Bone marrow (tissue), 2 donors: ENCODE results near the gene FCRLB.
"Not testable (repeated sequence)": the region's sequence is repeated elsewhere in the genome, so short reads cannot be mapped to it uniquely, and the experiment has no call there.

ENCODE experiments used
- DNase-seq, 2 donors: peaks; one replicate each; lab custom pipeline; 2025; lab: John Stamatoyannopoulos, UW

The FCRLB gene

DNA sequence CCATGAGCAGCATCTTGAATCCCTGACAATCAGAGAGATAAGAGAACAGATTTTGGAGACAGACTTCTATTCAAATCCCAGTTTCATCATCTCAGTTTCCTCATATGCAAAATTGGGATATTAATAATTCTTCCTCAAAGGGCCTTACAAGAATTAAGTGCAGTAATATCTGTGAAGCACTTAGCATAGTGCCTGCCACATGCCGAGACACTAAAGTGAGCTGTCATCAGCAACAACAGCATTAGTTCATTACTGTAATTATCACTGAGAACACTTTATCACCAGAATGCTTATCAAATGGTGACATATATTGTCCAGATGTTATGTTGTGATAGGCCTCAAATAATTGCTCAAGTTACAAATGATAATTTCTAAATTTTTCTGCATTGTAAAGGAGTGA lies 922 bp upstream of the FCRLB start:
- DNase-seq, result no peak

DNA sequence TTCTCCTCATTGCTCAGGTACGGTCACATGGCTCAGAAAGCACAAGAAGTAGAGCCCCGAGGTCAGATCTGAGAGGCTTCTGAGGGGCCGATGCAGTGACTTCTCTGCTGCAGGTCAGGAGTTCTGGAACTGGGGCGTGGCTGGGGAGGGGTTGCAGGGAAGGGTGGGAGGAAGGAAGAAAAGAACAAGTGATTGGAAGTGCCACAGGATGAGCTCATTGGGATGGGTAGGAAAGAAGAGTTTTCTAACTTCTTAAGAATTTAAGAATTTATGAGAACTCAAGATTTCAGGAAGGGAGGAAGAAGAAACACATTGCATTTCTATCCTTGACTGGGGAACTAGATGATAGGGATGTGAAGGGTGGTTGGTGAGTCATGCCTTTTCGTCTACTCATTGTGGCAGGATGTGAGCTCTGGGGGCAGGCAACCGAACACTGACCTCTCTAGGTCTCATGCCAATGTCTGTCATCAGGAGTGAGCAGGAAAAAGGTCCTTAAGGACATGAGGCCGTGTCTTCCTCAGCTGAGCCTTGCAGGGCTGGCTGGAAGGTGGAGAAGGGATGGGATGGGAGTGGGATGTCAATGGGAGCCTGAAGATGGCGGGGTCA lies 497 bp downstream of the FCRLB start:
- peak in 1 of 2 donors; percentile 48 for DNase-seq

DNA sequence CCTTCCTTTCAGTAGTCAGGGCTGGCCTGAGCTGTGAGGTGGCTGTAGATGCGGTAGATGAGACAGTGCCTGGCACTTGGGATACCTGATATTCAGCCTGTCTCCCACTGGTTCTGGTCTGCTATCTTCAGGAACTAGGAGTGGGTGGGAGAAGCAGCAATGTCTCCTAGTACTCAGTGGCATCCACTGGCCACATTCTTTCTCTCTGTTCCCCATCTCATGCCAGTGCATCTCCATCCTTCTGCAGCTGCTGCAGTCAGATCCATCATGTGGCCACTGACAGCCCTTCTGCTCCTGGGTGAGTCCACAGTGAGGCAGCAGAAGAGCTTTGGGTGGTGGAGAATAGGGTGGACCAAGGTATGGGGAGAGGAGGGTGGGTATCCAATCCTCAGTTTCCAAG lies 1.1 kb downstream of the FCRLB start:
- DNase-seq, result no peak

DNA sequence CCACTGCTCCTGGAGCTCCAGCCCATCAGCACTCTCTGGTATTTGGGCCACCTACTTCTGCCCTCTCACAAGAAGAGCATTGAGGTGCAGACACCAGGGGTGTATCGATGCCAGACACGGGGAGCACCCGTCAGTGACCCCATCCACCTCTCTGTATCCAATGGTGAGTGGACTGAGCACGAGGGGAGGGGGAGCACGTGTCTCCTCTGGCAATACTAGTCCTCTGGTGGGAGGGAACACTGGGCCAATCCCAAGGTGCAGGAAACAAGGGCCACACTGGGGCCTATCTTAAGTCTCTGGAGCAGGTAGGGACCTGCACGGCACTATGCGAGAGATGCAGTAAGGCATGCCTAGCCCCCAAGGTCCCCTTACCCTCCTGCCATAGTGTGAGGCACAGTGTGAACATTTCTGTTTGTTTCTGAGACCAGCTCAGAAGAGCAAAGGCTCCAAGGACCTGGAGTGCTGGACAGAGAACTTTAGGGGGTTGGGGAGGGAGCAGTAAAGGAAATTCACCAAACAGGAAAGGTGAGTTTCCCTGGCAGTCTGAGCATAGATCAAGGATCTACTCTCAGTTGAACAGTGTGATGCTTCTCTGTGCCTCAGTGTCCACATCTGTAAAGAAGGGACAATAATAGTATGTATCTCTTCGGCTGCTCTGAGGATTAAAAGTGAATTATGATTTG lies 2.3 kb downstream of the FCRLB start:
- no peak for DNase-seq

DNA sequence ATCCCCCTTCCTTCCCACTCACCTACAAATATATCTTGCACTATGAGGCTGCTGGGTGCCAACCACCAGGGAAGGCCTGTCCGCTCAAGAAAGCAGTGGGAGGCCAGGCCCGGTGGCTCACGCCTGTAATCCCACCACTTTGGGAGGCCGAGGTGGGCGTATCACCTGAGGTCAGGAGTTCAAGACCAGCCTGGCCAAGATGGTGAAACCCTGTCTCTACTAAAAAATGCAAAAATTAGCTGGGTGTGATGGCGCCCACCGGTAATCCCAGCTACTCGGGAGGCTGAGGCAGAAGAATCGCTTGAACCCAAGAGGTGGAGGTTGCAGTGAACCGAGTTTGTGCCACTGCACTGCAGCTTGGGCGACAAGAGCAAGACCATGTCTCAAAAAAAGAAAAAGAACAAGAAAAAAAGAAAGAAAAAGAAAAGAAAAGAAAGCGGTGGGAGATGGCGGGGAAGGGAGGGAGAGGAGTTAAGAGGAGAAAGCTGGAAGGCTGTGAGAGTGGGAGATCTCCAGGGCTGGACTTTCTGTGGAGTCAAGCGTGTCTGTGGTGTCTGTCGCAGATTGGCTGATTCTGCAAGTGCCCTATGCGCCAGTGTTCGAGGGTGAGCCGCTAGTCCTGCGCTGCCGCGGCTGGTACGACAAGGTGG lies 4.0 kb downstream of the FCRLB start:
- DNase-seq, result not testable (repeated sequence)

DNA sequence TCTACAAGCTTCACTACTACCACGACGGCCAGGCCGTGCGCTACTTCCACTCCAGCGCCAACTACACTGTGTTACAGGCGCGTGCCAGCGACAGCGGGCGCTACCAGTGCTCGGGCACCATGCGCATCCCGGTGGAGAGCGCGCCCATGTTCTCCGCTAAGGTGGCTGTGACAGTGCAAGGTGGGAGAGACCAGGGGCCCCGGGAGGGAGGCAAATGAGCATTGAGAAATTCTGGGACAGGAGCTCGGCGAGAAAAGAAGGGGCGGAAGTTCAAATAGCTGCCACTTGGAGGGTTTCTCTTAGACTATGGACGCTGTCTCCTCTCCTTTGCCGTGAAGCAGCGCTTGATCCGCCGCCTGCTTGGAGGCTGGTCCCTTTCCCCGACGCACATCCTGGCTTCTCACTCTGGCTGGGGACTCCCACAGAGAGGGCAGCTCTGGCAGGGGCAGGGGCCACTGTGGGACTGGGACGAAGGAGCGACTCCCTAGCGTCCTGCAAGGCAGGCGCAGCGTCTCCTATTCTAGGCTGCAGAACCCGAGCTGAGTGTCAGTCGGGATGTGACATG lies 4.6 kb downstream of the FCRLB start:
- peak in 1 of 2 donors; percentile 63 for DNase-seq

DNA sequence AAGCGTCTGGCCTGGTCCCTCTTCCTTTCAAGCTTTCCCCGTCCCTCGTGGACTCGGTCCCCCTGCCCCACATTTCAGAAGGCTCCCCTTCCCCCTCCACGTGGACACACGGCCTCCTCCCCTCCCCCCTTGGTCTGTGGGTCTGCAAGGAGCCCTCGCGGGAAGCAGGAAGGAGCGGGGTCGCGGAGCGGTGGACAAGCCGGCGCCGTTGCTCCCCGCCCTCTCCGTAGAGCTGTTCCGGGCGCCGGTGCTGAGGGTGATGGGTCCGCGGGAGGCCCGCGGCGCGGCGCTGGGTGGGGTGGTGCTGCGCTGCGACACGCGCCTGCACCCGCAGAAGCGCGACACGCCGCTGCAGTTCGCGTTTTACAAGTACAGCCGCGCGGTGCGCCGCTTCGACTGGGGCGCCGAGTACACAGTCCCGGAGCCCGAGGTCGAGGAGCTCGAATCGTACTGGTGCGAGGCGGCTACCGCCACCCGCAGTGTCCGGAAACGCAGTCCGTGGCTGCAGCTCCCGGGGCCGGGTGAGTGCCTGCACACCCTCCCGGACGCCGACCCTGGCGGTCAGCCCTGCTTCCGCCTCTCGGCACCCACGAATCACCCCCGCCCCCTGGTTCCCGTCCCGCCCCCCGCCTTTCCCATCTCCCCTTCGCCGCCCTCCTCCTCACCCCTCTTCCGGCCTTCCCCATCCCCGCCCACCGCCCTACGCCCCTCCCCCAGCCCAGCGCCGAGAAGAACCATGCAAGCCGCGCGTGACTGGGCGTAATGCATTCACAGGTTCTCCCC lies 5.3 kb downstream of the FCRLB start:
- DNase-seq, result peak in 1 of 2 donors; percentile 56

DNA sequence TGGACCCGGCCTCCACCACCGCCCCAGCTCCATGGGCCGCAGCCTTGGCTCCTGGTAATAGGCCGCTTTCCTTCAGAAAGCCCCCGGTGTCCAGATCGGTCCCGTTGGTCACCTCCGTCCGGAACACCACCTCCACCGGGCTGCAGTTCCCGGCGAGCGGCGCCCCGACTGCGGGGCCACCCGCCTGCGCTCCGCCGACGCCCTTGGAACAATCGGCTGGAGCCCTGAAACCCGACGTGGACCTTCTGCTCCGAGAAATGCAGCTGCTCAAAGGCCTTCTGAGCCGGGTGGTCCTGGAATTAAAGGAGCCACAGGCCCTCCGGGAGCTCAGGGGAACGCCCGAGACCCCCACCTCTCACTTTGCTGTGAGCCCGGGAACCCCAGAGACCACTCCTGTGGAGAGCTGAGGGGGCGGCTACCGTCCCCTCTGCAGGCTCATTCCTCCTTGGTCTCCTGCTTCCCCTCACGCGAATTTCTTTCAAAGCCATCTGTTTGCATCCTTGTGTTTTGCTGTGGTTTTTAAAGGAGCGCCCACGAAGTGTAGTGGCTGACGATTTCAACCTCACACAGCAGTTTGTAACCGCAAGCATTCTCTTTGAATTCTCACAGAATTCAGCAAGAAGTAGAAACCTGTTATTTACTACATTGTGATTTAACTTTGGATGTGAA lies 6.0 kb downstream of the FCRLB start:
- no peak for DNase-seq

DNA sequence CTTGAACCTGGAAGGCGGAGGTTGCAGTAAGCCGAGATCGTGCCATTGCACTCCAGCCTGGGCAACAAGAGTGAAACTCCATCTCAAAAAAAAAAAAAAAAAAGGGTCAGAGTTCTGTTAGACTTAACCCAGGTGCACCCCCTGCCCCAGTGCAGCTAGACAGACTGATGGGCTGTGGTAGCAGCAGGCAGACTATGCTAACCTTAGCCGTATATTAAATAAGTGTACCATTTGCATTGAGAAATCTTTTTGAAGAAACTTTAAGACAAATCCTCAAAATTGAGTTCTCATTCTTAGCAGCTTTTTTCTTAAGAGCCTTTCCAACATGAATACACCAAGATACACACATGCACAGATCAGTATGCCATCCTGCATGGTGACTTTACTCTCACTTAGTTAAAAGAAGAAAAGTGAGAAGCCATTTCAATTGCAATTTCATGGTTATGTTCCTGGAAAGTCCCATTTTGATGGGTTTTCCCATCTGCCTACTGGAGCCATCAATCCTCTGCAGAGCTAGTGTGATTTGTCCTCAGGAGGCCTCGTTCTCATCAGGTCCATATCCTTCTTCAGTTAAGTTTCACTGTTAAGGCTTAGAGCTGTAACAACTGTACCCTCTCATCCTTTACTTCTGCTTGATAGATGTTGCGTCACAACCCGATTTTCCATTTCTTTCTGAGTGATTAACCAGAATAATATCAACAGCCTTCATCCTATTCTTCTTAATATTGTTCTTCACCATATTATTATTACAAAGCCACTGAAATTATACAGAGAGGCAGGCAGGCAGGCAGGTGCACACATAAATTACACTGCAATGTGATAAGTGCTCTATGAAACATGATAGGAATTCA lies 7.3 kb downstream of the FCRLB start:
- no peak for DNase-seq

DNA sequence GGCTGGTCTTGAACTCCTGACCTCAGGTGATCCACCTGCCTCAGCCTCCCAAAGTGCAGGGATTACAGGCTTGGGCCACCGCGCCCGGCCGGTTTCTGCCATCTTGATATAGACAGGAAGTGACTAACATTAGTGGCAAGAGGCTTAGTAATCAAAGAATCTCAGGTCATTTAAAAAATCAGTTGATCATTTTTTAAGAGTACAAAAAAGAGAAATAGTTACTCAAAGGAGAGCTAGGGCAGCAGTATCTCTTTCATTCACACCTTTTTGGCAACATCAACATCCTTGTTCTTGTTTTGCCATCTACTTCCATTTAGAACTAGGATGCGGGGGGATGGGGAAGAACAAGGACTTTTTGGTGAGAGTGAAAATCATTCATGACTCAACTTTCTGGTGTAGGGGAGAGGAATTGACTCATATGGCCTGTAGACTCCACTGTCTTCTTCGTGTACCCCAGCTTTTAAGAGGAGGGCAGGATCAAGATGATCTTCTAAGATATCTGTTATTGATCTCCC lies 8.8 kb downstream of the FCRLB start:
- DNase-seq, result no peak

DNA sequence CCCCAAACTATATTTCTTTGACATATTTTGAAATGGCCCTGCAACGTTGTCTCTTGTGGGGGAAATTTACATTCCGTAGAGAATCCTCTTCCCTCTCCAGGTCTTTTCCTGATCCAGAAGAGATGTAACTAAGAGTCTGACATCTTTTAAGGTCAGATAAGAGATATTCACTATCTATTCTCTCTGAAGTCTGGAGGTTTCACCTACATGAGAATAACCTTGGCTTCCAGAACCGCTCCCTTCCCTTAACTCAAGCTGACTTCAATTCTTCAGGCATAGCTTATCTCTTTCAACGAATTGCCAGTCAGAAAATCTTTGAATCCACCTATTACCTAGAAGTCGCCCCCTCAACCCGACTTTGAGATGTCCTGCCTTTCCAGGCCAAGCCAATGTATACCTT lies 9.9 kb downstream of the FCRLB start:
- DNase-seq, result no peak

DNA sequence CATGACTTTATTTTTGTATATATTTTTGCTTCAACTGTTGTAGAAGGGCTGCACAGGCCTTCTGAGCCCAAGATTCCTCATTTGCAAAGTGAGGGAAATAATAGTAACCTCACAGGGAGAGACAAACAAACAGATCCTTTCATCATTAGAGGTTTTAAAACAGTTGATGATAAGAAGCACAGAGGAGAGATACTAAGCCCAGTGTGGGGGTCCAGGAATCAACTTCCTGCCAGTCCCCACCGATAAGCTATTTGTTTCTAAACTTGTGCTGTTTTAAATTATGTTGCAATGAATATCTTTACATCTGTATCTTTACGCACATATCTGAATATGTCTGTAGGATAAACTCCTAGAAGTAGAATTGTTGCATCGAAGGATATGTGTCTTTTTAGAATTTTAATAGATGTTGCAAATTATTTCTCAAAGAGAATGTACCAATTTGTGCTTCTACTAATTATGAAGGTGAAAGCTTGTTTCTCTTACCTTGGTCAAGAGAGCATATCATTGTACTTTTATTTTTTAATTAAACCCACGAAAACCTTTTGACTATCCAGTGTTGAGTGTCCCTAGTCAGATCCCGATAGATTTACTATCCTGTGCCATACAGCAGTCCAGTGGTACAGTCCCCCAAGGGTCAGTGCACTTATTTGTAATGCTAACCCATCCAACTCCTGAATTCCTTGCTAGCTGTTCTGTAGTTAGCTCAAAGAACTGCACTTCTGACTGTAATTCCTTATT lies 10.8 kb downstream of the FCRLB start:
- DNase-seq, result no peak

DNA sequence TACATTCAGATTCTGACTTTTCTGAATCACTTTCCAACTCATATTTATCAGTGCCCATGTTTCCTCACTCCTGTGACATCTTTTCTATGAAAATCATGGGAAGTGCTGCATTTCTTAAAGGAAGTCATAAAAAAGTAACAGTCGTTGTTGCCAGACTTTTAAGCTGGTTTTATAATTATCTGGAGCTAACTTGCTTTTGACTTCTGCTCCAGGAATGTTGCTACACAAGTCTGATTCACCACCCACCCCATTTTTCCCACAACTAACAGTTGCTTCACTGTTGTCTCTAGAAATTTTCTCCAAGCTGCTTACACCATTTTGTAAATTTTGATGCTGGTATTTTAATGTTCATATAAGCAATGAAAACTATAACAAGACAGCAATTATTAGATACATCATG lies 12.2 kb downstream of the FCRLB start:
- no peak for DNase-seq

DNA sequence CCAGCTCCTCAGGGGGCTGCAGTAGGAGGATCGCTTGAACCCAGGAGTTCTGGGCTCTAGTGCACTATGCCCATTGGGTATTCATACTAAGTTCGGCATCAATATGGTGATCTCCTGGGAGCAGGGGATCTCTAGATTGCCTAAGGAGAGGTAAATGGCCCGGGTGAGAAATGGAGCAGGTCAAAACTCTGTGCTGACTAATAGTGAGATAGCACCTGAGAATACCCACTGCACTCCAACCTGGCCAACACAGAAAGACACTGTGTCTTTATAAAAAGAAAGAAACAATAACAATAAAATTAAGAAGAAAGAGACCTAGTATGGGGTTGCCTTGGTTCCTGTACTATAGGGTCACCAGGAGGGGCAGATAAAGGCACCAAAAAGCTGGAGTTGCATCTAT lies 14.5 kb downstream of the FCRLB start:
- no peak for DNase-seq

DNA sequence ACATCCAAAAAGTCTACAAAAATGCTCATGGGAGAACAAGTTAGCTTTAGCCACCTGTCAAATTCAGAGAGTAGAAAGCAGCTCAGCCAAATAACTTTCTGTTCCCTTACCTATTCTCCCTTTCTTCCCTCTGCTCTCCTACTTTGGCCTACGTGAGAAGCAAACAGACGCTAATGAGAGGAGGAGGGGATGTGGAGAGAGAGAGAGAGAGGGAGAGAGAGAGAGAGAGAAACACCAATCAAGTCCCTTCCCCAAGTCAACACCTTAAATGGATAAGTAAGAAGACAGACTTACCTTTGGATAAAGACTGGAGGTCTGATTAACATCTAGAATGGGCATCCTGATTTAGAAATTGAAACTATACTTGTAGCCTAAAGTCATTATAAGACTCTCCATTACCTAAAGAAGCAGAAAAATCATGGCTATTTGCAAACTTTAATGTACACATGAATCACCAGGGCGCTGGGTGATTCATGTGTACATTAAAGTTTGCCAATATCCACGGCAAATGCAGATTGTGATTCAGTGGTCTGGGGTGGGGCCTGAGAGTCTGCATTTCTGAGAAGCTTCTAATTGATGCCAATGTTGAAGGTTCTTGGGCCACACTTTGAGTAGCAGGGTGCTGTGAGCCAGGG lies 15.1 kb downstream of the FCRLB start:
- DNase-seq, result no peak

DNA sequence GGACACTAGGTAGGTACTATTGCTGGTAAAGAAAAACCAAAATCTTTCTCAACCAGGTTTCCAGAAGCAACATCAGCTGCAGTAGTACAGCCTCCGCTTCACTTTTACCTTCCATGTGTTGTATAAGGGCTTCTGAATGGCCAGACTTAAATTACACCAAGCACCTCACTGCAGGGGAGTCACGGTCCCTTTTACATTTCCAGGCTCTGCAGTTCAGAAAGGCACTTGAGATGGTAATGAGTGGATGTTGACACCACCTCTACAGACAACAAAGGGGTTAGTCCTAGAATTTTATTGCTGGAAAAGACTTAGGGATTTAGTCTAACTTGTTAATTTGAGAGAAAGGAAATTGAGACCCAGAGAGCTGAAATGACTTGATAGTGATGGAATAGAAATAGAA lies 16.3 kb downstream of the FCRLB start:
- DNase-seq, result no peak

DNA sequence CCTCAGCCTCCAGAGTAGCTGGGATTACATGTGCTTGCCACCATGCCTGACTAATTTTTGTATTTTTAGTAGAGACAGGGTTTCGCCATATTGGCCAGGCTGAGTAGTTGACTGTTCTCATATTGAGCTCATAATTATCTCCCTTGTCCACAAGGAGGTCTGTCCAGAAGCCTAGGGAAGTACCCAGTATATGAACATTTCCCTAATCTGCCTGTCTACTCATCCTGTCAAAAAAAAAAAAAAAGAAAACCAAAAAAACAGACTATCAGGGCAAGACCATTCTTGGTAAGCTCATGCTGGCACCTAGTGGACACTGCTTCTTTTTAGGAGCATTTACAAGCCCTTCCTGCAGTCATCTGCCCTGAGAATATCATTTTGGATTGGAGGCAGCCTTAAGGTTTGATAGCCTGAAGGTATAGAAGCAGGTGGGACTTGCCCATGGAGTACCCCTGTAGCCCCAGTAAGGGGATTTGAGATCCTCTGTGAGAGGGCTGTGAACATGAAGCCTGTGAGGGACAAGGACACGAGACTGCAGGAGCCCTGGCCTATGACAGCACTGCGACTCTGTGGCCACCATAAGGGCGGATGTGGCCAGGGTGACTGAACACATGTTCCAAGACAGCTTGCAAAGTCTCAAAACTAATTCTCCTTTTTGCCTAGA lies 17.4 kb downstream of the FCRLB start:
- DNase-seq, result peak in 1 of 2 donors; percentile 25

DNA sequence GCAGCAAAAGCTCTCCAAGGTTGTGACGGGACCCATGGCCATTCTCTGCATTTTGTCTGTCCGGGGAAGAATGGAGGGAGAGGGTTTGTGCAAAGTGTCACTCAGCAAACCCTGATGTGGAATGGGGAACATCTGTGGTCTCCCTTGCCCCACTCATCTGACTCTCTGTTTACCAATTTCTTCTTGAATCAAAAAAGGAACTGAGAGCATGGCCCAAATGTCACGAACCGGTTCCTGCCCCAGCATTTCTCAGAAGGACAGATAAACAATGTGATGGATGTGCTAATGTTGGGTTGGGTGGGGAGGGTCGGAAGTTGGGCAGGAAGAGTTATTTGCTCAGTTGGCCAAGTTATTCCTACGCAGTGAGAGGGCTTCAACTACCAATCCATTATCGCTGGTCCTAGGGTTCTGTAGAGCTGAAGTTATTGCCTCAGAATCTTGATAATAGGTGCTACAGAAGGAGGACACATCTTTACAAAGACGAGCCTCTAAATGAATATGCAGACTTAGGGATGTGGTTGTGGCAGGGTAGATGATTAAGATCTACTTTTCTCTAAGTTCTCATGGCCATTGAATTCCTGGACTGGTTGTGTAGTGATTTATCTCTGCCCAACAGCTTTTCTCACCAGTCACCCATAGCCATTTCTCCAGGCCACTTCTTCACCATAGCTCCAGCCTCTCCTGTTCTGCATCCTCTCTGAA lies 18.7 kb downstream of the FCRLB start:
- no peak for DNase-seq
